Chondrocyte (in vitro differentiated cells): ENCODE measurements around the gene RERE. TPM values are rescaled to one million over a fixed set of nuclear protein-coding genes. Genes with fewer than 3 reads are reported as not detected.

Experiments used
- DNase-seq: peaks from one replicate; pipeline ENCODE4 v3.0.0; 2021; ENCODE audit warnings: mixed read lengths, low spot score
- H3K27ac Mint-ChIP-seq: one replicate; pipeline ENCODE4 v1.8.0; 2021; ENCODE audit warnings: mild to moderate bottlenecking, moderate library complexity, mixed read lengths; ENCODE audit not compliant: unreplicated experiment
- H3K27me3 Mint-ChIP-seq: 2 replicates; pipeline ENCODE4 v1.8.0; 2021; ENCODE audit warnings: low read depth, mixed read lengths
- H3K36me3 Mint-ChIP-seq: 2 replicates; pipeline ENCODE4 v1.8.0; 2021; ENCODE audit warnings: low read depth, mixed read lengths
- H3K4me1 Mint-ChIP-seq: 2 replicates; pipeline ENCODE4 v1.8.0; 2021; ENCODE audit warnings: low read depth, mild to moderate bottlenecking, mixed read lengths
- H3K4me3 Mint-ChIP-seq: one replicate; pipeline ENCODE4 v1.8.0; 2021; ENCODE audit warnings: mild to moderate bottlenecking, moderate library complexity, mixed read lengths; ENCODE audit not compliant: unreplicated experiment
- H3K9me3 Mint-ChIP-seq: 2 replicates; pipeline ENCODE4 v1.8.0; 2021; ENCODE audit warnings: low read depth, mixed read lengths
- total RNA-seq: library from RNA; stranded (reverse); gene quantifications from 3 replicates; pipeline ENCODE4 v1.2.1, GENCODE V29; 2021
- TF ChIP-seq, protein P1 (sequence below): fragments of 200-600 bp; sonication (generic); IDR thresholded peaks from 2 replicates; pipeline ENCODE4 v1.5.0; 2021; ENCODE audit warnings: antibody characterized with exemption, mild to moderate bottlenecking, moderate library complexity

The RERE gene
- total RNA-seq, 1 donor from 2014 or later = 64.9 TPM

DNA sequence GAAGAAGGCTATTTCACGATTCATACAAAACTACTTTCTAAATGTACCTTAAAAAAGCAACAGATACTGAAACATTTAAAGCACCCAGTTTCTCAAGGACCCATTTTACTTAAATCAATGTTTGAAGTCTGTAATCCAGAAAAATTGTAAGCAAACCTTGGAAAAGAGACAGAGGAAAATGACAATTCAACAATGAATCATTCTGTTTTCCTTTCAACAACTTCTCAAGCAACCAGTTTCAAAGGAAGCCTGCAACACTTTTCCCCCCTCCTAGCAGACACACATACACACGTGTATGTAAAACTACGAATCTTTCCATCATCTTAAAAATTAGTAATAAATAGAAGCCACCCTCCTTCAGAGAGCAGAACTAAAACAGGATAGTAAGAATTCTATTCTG is 1.2 kb downstream of the RERE start:
- H3K9me3 Mint-ChIP-seq = no peaks in the 10 kb centered on the region
- no peaks in the 10 kb centered on the region for H3K36me3 Mint-ChIP-seq
- TF ChIP-seq, protein P1, sequence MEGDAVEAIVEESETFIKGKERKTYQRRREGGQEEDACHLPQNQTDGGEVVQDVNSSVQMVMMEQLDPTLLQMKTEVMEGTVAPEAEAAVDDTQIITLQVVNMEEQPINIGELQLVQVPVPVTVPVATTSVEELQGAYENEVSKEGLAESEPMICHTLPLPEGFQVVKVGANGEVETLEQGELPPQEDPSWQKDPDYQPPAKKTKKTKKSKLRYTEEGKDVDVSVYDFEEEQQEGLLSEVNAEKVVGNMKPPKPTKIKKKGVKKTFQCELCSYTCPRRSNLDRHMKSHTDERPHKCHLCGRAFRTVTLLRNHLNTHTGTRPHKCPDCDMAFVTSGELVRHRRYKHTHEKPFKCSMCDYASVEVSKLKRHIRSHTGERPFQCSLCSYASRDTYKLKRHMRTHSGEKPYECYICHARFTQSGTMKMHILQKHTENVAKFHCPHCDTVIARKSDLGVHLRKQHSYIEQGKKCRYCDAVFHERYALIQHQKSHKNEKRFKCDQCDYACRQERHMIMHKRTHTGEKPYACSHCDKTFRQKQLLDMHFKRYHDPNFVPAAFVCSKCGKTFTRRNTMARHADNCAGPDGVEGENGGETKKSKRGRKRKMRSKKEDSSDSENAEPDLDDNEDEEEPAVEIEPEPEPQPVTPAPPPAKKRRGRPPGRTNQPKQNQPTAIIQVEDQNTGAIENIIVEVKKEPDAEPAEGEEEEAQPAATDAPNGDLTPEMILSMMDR = no peak
- H3K27ac Mint-ChIP-seq = peak overlapping the region; percentile 87
- no peak for DNase-seq
- H3K27me3 Mint-ChIP-seq = no peaks in the 10 kb centered on the region
- H3K4me1 Mint-ChIP-seq = peaks cover 60% of the 10 kb centered on the region
- H3K4me3 Mint-ChIP-seq = peak overlapping the region; percentile 93

DNA sequence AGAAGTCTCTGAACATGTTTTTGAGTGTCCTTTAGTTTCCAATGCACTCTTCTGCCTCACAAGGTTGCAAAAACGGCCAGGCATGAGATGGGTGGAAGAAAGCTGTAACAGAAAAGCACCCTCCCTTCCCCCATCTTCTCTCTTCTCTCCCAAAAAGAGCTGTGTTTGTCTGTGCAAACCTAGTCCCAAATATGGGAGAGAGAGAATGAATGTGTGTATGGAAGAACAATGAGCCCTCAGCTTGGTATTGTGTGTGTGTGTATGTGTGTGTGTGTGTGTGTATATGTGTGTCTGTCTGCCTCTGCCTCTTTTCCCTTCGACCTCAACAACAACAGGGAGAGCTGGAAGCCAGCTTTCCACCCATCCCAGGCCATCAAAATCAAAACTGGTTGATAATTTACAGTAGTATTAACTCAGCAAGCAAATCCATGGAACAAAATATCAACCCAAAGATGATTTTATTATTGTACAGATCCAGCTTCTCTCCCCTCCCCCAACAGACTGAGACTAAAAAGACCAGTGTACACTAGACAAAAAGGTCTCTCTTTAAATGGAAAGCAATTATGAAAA is 1.8 kb downstream of the RERE start:
- TF ChIP-seq, protein P1 = no peak
- Mint-ChIP-seq H3K27ac (peak overlapping the region; percentile 87), H3K27me3 (no peaks in the 10 kb centered on the region), H3K9me3 (no peaks in the 10 kb centered on the region), H3K36me3 (no peaks in the 10 kb centered on the region), H3K4me3 (peak overlapping the region; percentile 93), H3K4me1 (peaks cover 59% of the 10 kb centered on the region)
- no peak for DNase-seq

DNA sequence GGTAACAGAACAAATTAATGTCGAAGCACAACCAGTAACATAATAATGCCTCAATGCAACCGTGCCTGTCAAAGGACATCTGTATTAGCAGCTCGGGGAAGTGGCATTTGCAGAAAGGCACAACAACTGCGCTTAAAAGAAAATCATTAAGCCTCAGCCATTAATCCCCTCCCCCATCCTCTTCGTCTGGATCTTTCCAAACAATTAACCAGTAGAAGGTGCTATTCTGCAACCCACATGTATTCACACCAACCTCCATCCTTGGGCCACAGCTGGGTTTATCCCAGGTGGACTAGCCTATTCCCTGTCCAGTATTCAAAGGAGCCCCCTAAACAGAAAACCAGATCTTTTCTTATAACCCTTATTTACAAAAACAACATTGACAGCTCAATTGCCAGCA is 2.6 kb downstream of the RERE start:
- H3K27ac Mint-ChIP-seq = no peak overlapping the region
- TF ChIP-seq, protein P1 = peak; percentile 20
- H3K9me3 Mint-ChIP-seq = no peaks in the 10 kb centered on the region
- no peak for DNase-seq
- H3K4me1 Mint-ChIP-seq = peaks cover 60% of the 10 kb centered on the region
- H3K36me3 Mint-ChIP-seq = no peaks in the 10 kb centered on the region
- no peaks in the 10 kb centered on the region for H3K27me3 Mint-ChIP-seq
- no peak overlapping the region for H3K4me3 Mint-ChIP-seq

DNA sequence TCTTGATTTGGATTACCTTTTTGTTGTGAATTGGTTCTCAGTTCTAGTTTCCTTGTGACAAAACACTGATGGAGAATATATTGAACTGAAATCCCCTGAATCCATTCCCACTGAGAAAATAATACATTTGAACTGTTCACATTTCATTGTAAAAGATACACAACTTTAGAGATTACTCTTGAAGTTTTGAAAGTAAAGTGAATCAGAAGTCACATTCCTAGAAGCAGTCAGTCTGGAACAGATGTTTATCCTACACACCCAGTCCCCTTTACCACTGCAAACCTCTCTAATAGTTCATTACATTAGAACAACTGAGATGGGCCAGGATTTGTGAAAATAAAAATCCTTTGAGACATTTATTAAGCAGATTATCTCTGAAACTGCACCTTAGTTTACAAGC is 3.4 kb downstream of the RERE start:
- H3K4me3 Mint-ChIP-seq = no peak overlapping the region
- H3K4me1 Mint-ChIP-seq = peaks cover 63% of the 10 kb centered on the region
- no peak overlapping the region for H3K27ac Mint-ChIP-seq
- H3K9me3 Mint-ChIP-seq = no peaks in the 10 kb centered on the region
- DNase-seq = no peak
- no peaks in the 10 kb centered on the region for H3K27me3 Mint-ChIP-seq
- no peaks in the 10 kb centered on the region for H3K36me3 Mint-ChIP-seq
- TF ChIP-seq, protein P1 = no peak

DNA sequence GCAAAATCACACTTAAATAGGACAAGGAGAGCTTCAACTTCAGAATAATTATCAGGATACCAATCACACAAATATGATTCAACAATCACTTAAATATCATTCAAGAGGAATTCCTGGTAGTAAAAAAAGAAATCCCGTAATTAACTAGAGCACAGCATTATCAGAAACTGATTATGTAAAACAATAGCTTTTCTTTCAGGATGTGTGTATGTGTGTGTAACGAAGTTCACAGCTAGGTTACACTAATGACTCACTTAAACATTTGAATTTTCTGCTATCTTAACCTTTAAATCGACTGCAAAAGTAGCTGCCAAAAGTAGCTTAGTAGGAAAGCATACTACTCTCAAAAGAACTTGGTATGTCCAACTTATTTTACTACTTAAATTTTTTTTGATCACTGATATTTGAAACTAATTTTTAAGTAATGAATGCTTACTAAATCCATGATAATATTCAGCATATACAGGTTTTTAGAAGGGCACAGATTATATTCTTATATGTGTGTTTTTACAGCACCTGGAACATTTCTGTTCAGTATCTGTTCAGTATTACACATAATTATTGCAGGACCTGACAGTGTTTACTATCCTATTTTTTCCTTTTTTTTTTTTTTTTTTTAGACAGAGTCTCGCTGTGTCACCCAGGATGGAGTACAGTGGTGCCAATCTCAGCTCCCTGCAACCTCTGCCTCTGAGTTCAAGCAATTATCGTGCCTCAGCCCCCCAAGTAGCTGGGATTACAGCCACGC is 4.2 kb downstream of the RERE start:
- Mint-ChIP-seq H3K4me1 (peaks cover 58% of the 10 kb centered on the region), H3K27me3 (no peaks in the 10 kb centered on the region), H3K4me3 (no peak overlapping the region), H3K36me3 (no peaks in the 10 kb centered on the region), H3K27ac (no peak overlapping the region), H3K9me3 (no peaks in the 10 kb centered on the region)
- TF ChIP-seq, protein P1 = no peak
- DNase-seq = no peak
